GM19023 (cell line): ENCODE measurements around the gene EFEMP2.

Experiments used
- ATAC-seq: cut with Tn5 transposase; IDR thresholded peaks from one replicate; pipeline ENCODE4 v1.9.1; 2021; ENCODE audit warnings: mild to moderate bottlenecking, moderate library complexity; ENCODE audit not compliant: unreplicated experiment

EFEMP2 gene

GRCh38 chr11:65885808-65886536, 13.4 kb upstream of the EFEMP2 start:
- ATAC-seq: no peak

DNA sequence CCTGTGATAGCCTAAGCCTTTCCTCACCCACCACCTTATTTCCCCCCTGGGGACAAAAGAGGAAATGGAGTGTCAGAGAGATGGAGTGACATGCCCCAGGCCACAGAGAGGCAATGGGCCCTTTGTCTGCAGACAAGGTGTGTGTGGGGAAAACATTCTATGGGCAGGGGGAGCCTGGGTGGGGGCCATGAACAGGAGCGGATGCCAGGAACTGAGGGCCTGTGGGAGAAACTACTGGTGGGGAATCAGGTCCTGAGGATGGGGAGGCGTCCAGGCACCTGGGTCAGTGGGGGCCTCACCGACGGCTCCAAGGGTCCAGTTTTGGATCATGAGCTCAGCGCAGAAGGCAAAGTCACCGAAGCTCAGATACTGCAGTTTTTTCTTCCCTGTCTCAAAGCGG, 12.6 kb upstream of the EFEMP2 start:
- ATAC-seq: no peak

DNA sequence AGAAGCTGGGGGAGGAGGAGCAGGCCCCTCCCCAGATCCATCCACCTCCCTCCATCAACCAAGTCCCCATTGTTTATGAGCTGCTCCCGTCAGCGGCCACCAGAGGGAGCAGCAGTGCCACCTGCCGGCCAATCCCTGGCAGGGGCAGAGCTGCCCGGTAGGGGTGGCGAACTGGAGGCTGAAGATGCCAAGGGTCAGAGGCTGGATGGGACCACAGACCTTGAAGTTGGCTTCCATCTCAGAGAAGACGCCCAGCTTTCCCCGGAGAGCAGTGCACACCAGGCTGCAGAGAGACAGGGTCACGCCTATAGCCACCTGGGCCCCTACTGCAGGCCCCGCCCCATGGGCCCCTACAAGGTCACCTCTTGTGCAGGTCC, 12.1 kb upstream of the EFEMP2 start:
- ATAC-seq: no peak

DNA sequence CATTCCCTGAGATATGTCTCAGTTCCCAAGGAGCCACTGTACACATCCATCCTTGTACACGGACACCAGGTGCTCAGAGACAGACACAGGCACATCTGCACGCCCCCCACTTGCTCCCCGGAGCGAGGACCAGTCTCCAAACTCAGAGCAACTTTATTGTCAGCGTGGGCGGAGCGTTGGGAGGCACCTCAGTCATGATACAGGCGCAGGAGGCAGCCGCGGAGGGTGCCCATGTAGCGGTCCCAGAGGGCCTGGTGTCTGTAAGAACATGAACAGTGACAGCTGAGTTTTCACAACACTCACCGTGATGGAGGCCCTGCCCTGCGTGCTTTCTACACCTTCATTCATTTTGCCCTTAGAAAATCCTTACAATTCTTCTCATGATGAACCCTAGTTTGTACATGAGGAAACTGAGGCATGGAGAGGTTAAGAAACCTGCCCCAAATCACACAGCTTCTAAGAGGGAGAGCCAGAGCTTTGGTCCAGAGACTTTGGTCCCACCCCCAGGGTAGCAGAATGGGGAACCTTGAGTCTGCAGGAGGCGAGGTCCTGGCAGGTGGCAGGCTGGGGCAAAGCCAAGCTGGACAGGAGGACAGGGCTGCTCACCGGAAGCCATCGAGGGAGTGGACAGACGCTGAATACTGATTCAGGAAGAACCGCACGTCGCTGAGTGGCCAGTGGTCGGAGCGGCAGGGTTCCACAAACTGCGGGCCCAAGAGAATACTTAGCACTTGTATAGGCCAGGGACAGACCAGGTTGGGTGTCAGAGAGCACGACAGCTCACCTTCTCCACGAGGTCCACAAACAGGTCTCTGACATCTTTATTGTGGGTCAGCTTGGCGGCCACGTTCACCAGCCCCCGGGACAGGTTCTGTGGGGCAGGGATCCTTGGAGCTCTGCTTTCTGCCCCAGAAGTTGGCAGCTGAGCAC, 11.5 kb upstream of the EFEMP2 start:
- no peak for ATAC-seq

- ATAC-seq: no peak
Measured at GRCh38 chr11:65883058-65883761, 10.6 kb upstream of the EFEMP2 start.

DNA sequence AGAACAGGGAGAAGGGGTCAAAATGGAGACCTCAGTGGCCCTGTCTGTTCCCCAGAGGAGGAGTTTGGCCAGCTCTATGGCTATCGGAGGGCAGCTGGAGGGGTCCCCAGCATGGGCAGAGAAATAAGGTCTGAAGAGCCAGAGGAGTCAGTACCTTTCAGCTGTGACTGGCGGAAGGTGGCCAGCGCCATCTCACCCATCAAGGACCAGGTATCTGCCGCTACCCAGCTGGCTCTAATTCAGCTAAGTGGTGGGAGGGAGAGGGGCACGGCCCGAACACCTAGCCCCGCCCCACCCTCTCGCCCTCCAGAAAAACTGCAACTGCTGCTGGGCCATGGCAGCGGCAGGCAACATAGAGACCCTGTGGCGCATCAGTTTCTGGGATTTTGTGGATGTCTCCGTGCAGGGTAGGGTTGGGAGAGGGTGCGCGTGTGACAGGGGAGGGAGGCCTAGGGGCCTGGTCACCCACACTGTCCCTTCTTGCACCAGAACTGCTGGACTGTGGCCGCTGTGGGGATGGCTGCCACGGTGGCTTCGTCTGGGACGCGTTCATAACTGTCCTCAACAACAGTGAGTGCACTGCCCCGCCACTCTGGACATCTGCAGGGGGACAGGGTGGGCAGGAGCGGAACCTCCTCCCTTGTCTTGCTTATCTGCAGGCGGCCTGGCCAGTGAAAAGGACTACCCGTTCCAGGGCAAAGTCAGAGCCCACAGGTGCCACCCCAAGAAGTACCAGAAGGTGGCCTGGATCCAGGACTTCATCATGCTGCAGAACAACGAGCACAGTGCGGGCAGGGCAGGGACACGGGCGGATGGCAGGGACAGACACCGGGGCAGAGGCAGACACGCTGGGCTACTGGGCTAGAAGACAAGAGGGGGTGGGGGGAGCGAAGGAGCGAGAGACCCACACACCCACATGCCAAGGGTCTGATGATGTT, 9.8 kb upstream of the EFEMP2 start:
- no peak for ATAC-seq

DNA sequence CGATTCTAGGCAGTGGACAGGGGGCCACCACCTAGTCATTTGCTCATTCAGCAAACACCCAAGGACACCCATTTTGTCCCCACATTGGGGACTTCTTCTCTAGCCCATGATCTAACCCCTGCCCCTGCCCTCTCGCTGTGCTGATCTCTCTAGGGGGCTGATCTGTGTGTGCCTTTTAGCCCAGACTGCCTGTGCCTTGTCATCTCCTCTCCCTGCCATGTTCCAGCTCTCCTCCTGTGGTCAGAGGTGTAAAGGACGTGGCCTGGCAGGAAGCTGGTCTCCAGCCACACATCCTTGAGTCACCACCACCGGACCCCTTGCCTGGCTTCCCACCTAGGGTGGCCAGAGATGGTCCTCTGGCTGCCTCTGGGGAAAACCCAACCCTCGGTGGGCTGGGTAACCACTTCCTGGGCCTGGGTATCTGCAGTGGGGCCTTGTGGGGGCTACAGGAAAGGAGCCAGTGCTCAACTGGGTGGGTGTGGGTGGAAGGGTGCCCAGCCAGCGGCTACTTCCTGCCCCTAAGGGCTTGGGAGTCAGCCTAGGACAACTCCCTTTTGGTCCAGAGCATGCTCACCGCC, 8.3 kb upstream of the EFEMP2 start:
- no peak for ATAC-seq

DNA sequence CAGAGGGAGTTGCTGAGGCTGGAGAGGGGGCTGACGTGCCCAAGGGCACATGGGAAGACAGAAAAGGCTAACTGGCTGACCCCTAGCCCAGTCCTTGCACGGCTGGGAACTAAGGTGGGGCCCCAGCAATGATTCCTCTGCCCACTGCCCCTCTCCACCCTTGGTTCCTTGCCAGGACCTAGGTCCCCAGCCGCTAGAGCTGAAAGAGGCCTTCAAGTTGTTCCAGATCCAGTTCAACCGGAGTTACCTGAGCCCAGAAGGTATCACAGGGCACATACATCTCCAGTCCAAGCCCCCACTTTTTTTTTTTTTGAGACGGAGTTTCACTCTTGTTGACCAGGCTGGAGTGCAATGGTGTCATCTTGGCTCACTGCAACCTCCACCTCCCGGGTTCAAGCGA, 7.4 kb upstream of the EFEMP2 start:
- no peak for ATAC-seq

GRCh38 chr11:65879617-65880016, 7.0 kb upstream of the EFEMP2 start, which contains the start of gene CTSW:
TSS of gene CTSW (plus strand) at chr11:65879837. CDS start at chr11:65879855, 18 bp downstream.
- ATAC-seq: no peak

- ATAC-seq: peak; percentile 81
Measured at GRCh38 chr11:65873318-65874156, 937 bp upstream of the EFEMP2 start.

DNA sequence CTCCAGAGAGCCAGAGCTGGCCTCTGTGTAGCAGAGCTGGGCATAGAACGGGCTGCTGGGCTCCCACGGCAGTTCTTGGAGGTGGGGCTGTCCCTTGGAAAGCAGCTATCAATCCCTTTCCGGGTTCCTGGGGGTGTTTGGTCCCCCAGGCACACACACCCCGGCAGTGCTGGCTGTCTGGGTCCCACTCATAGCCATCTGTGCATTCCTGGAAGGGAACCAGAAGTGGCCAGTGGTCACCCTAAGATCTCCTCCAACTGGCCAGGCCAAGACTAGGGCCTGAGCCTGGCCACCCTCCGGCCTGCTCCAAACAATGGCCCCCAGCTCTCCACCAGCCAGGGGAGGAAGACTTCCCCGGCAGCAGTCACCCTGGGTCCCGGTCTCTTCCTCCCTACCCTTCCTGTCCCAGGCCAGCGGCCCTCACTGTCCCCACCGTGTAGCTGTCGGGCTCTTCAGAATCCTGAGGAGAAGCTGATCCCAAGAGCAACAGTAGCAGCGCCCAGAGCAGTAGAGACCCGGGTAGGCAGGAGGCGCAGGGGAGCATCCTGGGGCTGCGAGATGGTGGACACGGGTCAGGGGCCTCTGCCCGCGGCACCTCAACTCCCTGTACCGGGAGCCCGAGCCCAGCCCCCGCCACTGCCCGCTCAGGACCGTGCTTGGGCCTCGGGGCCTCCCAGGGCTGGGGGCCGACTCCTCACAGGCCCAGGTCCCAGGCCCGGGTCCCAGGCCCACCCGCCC, 620 bp downstream of the EFEMP2 start:
- ATAC-seq: no peak

- ATAC-seq: no peak
Measured at GRCh38 chr11:65870706-65871681, 1.6 kb downstream of the EFEMP2 start.

GRCh38 chr11:65870307-65870658, 2.3 kb downstream of the EFEMP2 start:
- no peak for ATAC-seq

DNA sequence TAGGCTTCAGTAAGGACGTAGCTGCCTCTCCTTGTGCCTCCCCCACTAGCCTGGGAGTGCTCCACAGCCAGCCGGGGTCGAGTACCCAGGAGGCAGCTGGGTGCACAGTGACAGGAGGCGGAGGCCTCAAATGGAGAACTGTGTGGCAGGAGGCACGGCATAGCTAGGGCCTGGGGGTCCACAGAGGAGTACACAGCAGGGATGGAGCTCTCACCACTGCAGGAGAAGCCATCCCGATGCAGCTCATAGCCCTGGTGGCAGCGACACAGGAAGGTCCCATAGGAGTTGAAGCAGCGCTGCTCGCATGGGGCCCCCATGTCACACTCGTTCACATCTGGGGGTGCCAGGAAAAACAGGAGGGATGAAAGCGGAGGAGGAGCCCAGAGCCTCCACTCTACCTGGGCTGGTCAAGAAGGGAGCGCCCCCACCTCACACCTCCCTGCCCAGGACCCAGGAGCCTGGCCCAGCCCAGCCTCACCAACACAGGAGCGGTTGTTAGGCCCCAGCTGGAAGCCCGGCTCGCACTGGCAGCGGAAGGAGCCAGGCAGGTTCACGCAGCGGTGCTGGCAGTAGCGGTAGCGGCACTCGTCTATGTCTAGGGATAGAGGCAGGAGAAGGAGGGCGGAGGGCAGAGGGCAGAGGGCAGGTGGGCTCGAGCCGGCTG, 2.8 kb downstream of the EFEMP2 start:
- no peak for ATAC-seq

- ATAC-seq: no peak
Measured at GRCh38 chr11:65868907-65869306, 3.7 kb downstream of the EFEMP2 start.

GRCh38 chr11:65868076-65868667, 4.4 kb downstream of the EFEMP2 start:
- no peak for ATAC-seq
